Transverse colon (tissue), 4 donors: Measurements from ENCODE around the gene SPTBN5.

ENCODE experiments used
- POLR2A ChIP-seq: fragments of 450-650 bp; IDR thresholded peaks from one replicate; pipeline ENCODE4 v1.6.1; 2016; ENCODE audit warnings: antibody characterized with exemption, mild to moderate bottlenecking, moderate library complexity
- POLR2AphosphoS5 ChIP-seq, 3 donors: sonication (generic); formaldehyde crosslinking; IDR thresholded peaks; one replicate each; pipeline ENCODE4 v1.6.1; 2016; ENCODE audit warnings: antibody characterized with exemption in 3 of 3
- TF ChIP-seq, protein P1 (sequence below), 5 experiments: fragments of 200-600 bp in 3 of 5; fragments of 450-650 bp in 2 of 5; sonication (generic) in 3 of 5; IDR thresholded peaks; 1 replicate in 2 of 5; 2 replicates in 3 of 5; pipeline ENCODE4 v1.5.1; 2016 to 2017; ENCODE audit warnings: antibody characterized with exemption in 5 of 5, inconsistent platforms in 3 of 5, mild to moderate bottlenecking in 2 of 5, moderate library complexity in 1 of 5

GRCh38 chr15:41890050-41890690, 3.7 kb downstream of the SPTBN5 start:
- TF ChIP-seq POLR2A (no peak), POLR2AphosphoS5 (IDR thresholded peaks at IDR 0.05) (no peak)
- TF ChIP-seq, protein P1, sequence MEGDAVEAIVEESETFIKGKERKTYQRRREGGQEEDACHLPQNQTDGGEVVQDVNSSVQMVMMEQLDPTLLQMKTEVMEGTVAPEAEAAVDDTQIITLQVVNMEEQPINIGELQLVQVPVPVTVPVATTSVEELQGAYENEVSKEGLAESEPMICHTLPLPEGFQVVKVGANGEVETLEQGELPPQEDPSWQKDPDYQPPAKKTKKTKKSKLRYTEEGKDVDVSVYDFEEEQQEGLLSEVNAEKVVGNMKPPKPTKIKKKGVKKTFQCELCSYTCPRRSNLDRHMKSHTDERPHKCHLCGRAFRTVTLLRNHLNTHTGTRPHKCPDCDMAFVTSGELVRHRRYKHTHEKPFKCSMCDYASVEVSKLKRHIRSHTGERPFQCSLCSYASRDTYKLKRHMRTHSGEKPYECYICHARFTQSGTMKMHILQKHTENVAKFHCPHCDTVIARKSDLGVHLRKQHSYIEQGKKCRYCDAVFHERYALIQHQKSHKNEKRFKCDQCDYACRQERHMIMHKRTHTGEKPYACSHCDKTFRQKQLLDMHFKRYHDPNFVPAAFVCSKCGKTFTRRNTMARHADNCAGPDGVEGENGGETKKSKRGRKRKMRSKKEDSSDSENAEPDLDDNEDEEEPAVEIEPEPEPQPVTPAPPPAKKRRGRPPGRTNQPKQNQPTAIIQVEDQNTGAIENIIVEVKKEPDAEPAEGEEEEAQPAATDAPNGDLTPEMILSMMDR (IDR thresholded peaks at IDR 0.05): no peak
